HEK293 (cell line): ENCODE measurements around the gene NXPH4.

Source experiments
- CTCF ChIP-seq: fragments of 450-650 bp; formaldehyde crosslinking; IDR thresholded peaks from 2 replicates; pipeline ENCODE4 v1.5.1; 2016; ENCODE audit warnings: missing biosample characterization, missing genetic modification characterization
- EGR2 ChIP-seq: fragments of 450-650 bp; formaldehyde crosslinking; IDR thresholded peaks from 2 replicates; pipeline ENCODE4 v1.5.1; 2016; ENCODE audit warnings: low read depth, missing biosample characterization, missing genetic modification characterization
- FEZF1 ChIP-seq: fragments of 450-650 bp; formaldehyde crosslinking; IDR thresholded peaks from 2 replicates; pipeline ENCODE4 v1.5.1; 2016; ENCODE audit warnings: missing biosample characterization, missing genetic modification characterization
- HIC1 ChIP-seq: fragments of 450-650 bp; formaldehyde crosslinking; IDR thresholded peaks from 2 replicates; pipeline ENCODE4 v1.5.1; 2016; ENCODE audit warnings: missing biosample characterization, missing genetic modification characterization
- KLF10 ChIP-seq: fragments of 450-650 bp; IDR thresholded peaks from 2 replicates; pipeline ENCODE4 v1.5.1; 2018; ENCODE audit warnings: missing biosample characterization, mild to moderate bottlenecking, missing genetic modification characterization
- KLF17 ChIP-seq: fragments of 450-650 bp; formaldehyde crosslinking; IDR thresholded peaks from 2 replicates; pipeline ENCODE4 v1.5.1; 2016; ENCODE audit warnings: missing biosample characterization, missing genetic modification characterization
- KLF9 ChIP-seq: fragments of 450-650 bp; formaldehyde crosslinking; IDR thresholded peaks from 2 replicates; pipeline ENCODE4 v1.5.1; 2016; ENCODE audit warnings: missing biosample characterization, missing genetic modification characterization, low read depth
- MEIS1 ChIP-seq: sonication (generic); formaldehyde crosslinking; IDR thresholded peaks from 2 replicates; pipeline ENCODE4 v1.8.1; 2022; ENCODE audit warnings: missing genetic modification reagents, mild to moderate bottlenecking, borderline replicate concordance
- OSR2 ChIP-seq: fragments of 450-650 bp; formaldehyde crosslinking; IDR thresholded peaks from 2 replicates; pipeline ENCODE4 v1.5.1; 2016; ENCODE audit warnings: missing biosample characterization, missing genetic modification characterization
- PATZ1 ChIP-seq: fragments of 450-650 bp; formaldehyde crosslinking; IDR thresholded peaks from 2 replicates; pipeline ENCODE4 v1.5.1; 2016; ENCODE audit warnings: missing biosample characterization, missing genetic modification characterization
- PRDM10 ChIP-seq: fragments of 450-650 bp; formaldehyde crosslinking; IDR thresholded peaks from 2 replicates; pipeline ENCODE4 v1.5.1; 2016; ENCODE audit warnings: missing biosample characterization, missing genetic modification characterization
- RBAK ChIP-seq: fragments of 450-650 bp; formaldehyde crosslinking; IDR thresholded peaks from 2 replicates; pipeline ENCODE4 v1.5.1; 2016; ENCODE audit warnings: missing biosample characterization, missing genetic modification characterization
- REPIN1 ChIP-seq: fragments of 450-650 bp; formaldehyde crosslinking; IDR thresholded peaks from 2 replicates; pipeline ENCODE4 v1.5.1; 2017; ENCODE audit warnings: missing biosample characterization, missing genetic modification characterization, low read depth
- REST ChIP-seq: fragments of 450-650 bp; formaldehyde crosslinking; IDR thresholded peaks from 2 replicates; pipeline ENCODE4 v1.5.1; 2016; ENCODE audit warnings: missing biosample characterization, missing genetic modification characterization
- SP2 ChIP-seq: fragments of 450-650 bp; formaldehyde crosslinking; IDR thresholded peaks from 2 replicates; pipeline ENCODE4 v1.5.1; 2016; ENCODE audit warnings: missing biosample characterization, missing genetic modification characterization
- ZBTB20 ChIP-seq: fragments of 450-650 bp; formaldehyde crosslinking; IDR thresholded peaks from 2 replicates; pipeline ENCODE4 v1.5.1; 2016; ENCODE audit warnings: missing biosample characterization, missing genetic modification characterization
- ZNF155 ChIP-seq: fragments of 450-650 bp; formaldehyde crosslinking; IDR thresholded peaks from 2 replicates; pipeline ENCODE4 v1.5.1; 2016; ENCODE audit warnings: missing biosample characterization, missing genetic modification characterization
- ZNF324 ChIP-seq: fragments of 450-650 bp; formaldehyde crosslinking; IDR thresholded peaks from 2 replicates; pipeline ENCODE4 v1.5.1; 2016; ENCODE audit warnings: missing biosample characterization, missing genetic modification characterization
- ZNF341 ChIP-seq: fragments of 450-650 bp; formaldehyde crosslinking; IDR thresholded peaks from 2 replicates; pipeline ENCODE4; 2016; ENCODE audit warnings: low read depth, missing biosample characterization, missing genetic modification characterization
- ZNF398 ChIP-seq: fragments of 450-650 bp; formaldehyde crosslinking; IDR thresholded peaks from 2 replicates; pipeline ENCODE4 v1.5.1; 2017; ENCODE audit warnings: missing biosample characterization, missing genetic modification characterization
- ZNF473 ChIP-seq: fragments of 450-650 bp; formaldehyde crosslinking; IDR thresholded peaks from 2 replicates; pipeline ENCODE4 v1.5.1; 2017; ENCODE audit warnings: missing biosample characterization, missing genetic modification characterization
- ZNF776 ChIP-seq: fragments of 450-650 bp; formaldehyde crosslinking; IDR thresholded peaks from 2 replicates; pipeline ENCODE4 v1.5.0; 2017; ENCODE audit warnings: missing biosample characterization, missing genetic modification characterization, borderline replicate concordance

NXPH4 gene

GRCh38 chr12:57235017-57235727, 18.6 kb downstream of the NXPH4 start (continued):
- peak; percentile 77 for TF ChIP-seq SP2 (tag by site-specific recombination)
- TF ChIP-seq ZBTB20 (tag by site-specific recombination): peak; percentile 73
- TF ChIP-seq ZNF324: 0 out of 2 replicates have a peak, but pooled peaks have one; percentile 61
- TF ChIP-seq REPIN1 (tag by site-specific recombination): no peak
- TF ChIP-seq KLF10 (tag by site-specific recombination): peak; percentile 73
- TF ChIP-seq ZNF398: peak; percentile 82
- TF ChIP-seq KLF9 (tag by site-specific recombination): peak; percentile 46; the same call in 1 of the 2 replicates
- TF ChIP-seq EGR2 (tag by site-specific recombination): peak; percentile 95
- TF ChIP-seq PRDM10 (tag by site-specific recombination): peak; percentile 77
- peak; percentile 87 for TF ChIP-seq ZNF341 (tag by site-specific recombination)
- no peak for TF ChIP-seq RBAK (tag by site-specific recombination)
- TF ChIP-seq REST (tag by site-specific recombination): no peak
- TF ChIP-seq FEZF1: 0 out of 2 replicates have a peak, but pooled peaks have one; percentile 7
- peak; percentile 55; the same call in 1 of the 2 replicates for TF ChIP-seq OSR2 (tag by site-specific recombination)
- no peak for TF ChIP-seq ZNF155 (tag by site-specific recombination)
- TF ChIP-seq PATZ1 (tag by site-specific recombination): peak; percentile 88
- no peak for TF ChIP-seq ZNF473 (tag by site-specific recombination)
- TF ChIP-seq CTCF: peak; percentile 65; the same call in 1 of the 2 replicates
- TF ChIP-seq ZNF776 (tag by site-specific recombination): no peak
- no peak for TF ChIP-seq MEIS1
- peak; percentile 95 for TF ChIP-seq KLF17
- TF ChIP-seq HIC1 (tag by site-specific recombination): peak; percentile 70
